LNCaP clone FGC (cell line): ENCODE measurements around the gene CRYGS.

ENCODE experiments used
- DNase-seq: peaks from one replicate; pipeline ENCODE4 v3.0.0-alpha.2; 2011; ENCODE audit warnings: low read depth
- H3K4me3 ChIP-seq: 2 replicates; pipeline ENCODE4 v1.5.1; 2011; ENCODE audit warnings: mild to moderate bottlenecking, low read depth, low read length, control low read depth
- TF ChIP-seq, protein P1 (sequence below): IDR thresholded peaks from 2 replicates; pipeline ENCODE4 v1.5.1; 2012; ENCODE audit warnings: mild to moderate bottlenecking; ENCODE audit not compliant: control insufficient read depth, insufficient read depth; ENCODE audit errors: extremely low read depth

Gene CRYGS

DNA sequence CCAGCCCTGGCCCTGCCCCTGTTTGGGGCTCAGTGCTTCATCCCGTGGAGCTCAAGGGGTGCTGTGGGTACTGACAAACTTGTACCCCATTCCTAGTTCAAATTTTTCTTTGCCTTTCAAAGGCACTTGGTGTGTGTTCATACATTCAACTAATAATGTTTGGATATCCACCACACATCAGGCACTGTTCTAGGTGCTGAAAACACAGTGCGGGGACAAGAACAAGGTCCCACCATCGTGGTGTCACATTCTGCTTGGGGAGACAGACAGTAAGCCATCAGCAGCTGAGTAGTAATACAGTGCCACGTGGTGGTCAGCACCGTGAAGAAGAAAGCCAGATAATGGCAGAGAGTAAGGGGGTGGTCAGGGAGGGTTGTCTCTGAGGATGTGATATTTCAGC lies 32.5 kb downstream of the CRYGS start:
- H3K4me3 ChIP-seq = no peak overlapping the region
- TF ChIP-seq, protein P1, sequence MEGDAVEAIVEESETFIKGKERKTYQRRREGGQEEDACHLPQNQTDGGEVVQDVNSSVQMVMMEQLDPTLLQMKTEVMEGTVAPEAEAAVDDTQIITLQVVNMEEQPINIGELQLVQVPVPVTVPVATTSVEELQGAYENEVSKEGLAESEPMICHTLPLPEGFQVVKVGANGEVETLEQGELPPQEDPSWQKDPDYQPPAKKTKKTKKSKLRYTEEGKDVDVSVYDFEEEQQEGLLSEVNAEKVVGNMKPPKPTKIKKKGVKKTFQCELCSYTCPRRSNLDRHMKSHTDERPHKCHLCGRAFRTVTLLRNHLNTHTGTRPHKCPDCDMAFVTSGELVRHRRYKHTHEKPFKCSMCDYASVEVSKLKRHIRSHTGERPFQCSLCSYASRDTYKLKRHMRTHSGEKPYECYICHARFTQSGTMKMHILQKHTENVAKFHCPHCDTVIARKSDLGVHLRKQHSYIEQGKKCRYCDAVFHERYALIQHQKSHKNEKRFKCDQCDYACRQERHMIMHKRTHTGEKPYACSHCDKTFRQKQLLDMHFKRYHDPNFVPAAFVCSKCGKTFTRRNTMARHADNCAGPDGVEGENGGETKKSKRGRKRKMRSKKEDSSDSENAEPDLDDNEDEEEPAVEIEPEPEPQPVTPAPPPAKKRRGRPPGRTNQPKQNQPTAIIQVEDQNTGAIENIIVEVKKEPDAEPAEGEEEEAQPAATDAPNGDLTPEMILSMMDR = no peak
- no peak for DNase-seq

DNA sequence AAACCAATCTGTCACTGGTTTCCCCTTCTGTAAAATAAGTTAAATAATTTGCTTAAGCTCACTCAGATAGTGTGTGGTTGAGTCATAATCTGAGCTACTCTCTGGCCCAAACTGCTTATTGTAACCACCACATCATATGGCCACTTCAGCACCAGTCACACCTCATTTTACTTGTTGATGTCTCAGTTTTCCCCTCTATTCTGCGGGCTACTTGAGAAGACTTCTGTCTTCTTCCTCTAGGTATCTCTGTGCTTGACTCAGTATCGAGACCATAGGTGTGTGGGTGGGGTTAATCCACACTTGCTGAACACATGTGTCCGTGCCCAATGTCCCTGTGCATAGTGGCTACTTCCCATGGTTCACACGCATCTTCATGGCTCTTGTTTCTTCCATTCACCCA lies 32.9 kb downstream of the CRYGS start:
- TF ChIP-seq, protein P1 = no peak
- DNase-seq = no peak
- H3K4me3 ChIP-seq = no peak overlapping the region

DNA sequence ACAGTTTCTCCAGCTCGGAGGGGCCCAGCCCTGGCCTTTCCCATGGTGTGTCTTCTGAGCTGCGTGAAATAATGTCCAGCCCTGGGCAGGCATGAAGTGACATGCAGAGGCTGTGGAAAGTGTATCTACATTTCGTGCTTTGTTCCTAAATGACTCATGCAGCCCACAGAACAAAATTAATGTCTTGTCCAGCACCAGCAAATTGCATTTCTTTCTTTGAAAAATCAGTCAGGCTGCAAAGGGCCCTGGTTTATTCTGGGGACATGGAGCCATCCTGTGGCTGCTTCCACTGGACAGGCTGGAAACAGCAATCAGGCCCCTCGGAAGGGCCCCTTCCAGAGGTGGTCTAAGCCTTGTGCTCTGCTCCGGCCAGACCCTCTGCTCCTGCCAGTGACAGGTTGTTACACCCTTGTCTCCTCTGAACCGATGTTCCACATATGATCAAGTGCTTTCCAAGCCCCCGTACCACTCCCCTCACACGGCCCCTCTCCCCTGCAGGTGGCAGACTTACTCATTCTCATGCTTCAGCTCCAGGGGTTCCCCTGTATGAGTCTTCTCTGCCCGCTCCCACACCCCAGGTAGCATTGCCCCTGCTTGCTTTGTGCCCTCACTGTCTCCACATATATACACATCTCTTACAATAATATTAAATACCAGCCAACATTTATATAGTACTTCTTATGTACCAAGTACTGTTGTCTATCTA lies 33.7 kb downstream of the CRYGS start:
- DNase-seq = no peak
- TF ChIP-seq, protein P1 = no peak
- H3K4me3 ChIP-seq = no peak overlapping the region

DNA sequence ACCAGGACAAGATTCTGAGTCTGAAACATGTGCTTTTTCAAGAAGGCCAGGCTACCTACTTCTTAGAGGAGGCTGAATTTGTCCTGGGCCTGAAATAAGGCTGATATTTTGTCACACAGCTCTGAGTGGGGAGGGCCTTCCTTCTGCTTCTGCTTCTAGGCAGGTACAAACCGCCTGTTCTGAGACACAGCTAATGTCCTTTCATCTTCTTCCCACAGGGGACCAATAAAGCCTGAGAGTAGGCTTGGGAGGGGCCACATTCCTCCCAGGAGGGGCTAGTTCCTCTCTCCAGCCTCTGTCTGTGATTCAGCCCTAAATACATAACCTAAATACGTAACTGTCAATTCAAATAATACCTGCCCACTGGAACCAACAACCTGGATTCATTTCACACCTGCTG lies 34.8 kb downstream of the CRYGS start:
- DNase-seq = no peak
- TF ChIP-seq, protein P1 = no peak
- no peak overlapping the region for H3K4me3 ChIP-seq

DNA sequence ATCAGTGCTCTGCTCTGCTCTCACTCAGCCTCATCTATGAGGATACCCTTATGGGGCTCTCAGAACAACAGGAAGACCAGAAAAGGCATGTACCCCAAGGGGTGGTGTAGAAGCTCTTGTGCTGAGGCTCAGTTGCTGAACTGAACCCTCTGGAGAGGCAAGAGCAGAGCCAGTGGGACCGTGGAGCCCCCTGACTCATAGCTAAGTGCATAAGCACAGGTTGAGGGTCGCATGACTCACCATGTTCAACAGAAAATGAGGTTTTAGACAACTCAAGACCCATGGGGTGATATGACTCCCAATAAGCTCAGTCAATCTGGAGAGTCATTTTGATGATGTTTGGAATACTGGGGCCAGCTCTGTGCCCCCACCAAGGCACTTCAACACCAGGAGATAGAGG lies 37.3 kb downstream of the CRYGS start:
- TF ChIP-seq, protein P1 = no peak

DNA sequence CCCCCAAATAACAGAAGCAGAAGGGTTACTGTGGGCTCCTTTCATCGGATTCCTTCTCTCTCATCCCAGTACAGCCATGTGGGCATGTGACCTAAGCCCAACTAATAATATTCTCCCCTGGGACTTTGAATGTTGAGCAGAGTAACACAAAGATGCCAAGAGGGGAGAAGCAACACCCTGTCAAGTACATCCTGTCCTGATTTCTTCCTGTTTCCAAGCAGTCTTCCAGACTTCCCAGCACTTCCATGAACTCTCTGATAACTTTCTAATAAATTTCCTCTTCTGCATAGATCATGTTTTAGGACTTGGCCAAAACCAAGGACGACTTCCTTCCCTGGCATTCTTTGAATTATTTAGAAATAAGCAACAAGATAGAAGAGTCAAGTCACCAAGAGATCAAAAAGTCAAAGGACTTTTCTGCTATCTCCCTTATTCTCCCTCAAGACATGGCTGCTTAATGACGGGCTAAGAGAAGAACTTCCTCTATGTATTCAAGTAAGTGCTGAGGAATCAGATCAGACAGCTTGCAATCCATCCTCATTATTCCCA lies 37.9 kb downstream of the CRYGS start:
- no peak overlapping the region for H3K4me3 ChIP-seq
- TF ChIP-seq, protein P1 = no peak
- DNase-seq = no peak

More for the DNA sequence above, 37.3 kb downstream of the CRYGS start:
- no peak overlapping the region for H3K4me3 ChIP-seq
- DNase-seq = no peak
